Muscle layer of duodenum (tissue), 2 donors: ENCODE measurements around the gene MAD1L1.

Source experiments
- H3K27ac ChIP-seq: one replicate; pipeline ENCODE4 v1.7.0; 2013; ENCODE audit warnings: mild to moderate bottlenecking, low read length
- H3K27me3 ChIP-seq: one replicate; pipeline ENCODE4 v1.7.0; 2013; ENCODE audit warnings: low read depth, mild to moderate bottlenecking, control low read depth, low read length
- H3K36me3 ChIP-seq, 2 donors: one replicate each; pipeline ENCODE4 v1.7.0; 2013; ENCODE audit warnings: low read length in 2 of 2, control low read depth in 1 of 2, mild to moderate bottlenecking in 1 of 2; ENCODE audit not compliant: insufficient read depth in 2 of 2, control insufficient read depth in 1 of 2
- H3K4me1 ChIP-seq, 2 donors: one replicate each; pipeline ENCODE4 v1.7.0; 2013; ENCODE audit warnings: low read length in 2 of 2, mild to moderate bottlenecking in 2 of 2, control low read depth in 1 of 2, moderate library complexity in 1 of 2; ENCODE audit not compliant: insufficient read depth in 2 of 2, control insufficient read depth in 1 of 2
- H3K4me3 ChIP-seq, 2 donors: one replicate each; pipeline ENCODE4 v1.7.0; 2013; ENCODE audit warnings: low read length in 2 of 2, low read depth in 1 of 2, mild to moderate bottlenecking in 1 of 2
- H3K9me3 ChIP-seq, 2 donors: one replicate each; pipeline ENCODE4 v1.7.0; 2013; ENCODE audit warnings: low read length in 2 of 2, control low read depth in 1 of 2, mild to moderate bottlenecking in 1 of 2; ENCODE audit not compliant: control insufficient read depth in 1 of 2
- donor health status: healthy.

MAD1L1 gene

DNA sequence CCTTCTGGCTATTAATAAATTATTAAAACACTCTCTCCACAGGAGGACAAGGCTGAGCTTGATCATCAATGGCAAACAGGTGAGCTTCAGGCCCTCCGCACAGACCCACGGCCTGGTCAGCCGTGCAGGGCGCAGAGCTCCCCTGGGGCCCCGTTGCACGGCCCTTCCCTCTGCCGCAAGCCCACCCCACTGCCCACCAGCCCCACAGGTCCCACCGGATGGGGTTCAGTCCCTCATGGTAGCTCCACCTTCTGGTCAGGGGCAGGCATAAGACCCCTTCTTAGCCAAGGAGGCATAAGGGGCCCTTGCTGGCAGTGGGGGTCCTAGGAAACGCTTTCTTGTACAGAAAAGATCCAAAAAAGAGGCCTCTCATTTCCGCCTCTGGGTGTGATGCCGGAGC, 84.6 kb downstream of the MAD1L1 start:
- H3K4me1 ChIP-seq = no peaks in the 10 kb centered on the region
- H3K4me3 ChIP-seq = no peak overlapping the region
- H3K9me3 ChIP-seq = no peaks in the 10 kb centered on the region
- H3K36me3 ChIP-seq = peaks cover 9 to 41% of the 10 kb centered on the region in 2 donors
- H3K27ac ChIP-seq = no peak overlapping the region
- no peaks in the 10 kb centered on the region for H3K27me3 ChIP-seq

DNA sequence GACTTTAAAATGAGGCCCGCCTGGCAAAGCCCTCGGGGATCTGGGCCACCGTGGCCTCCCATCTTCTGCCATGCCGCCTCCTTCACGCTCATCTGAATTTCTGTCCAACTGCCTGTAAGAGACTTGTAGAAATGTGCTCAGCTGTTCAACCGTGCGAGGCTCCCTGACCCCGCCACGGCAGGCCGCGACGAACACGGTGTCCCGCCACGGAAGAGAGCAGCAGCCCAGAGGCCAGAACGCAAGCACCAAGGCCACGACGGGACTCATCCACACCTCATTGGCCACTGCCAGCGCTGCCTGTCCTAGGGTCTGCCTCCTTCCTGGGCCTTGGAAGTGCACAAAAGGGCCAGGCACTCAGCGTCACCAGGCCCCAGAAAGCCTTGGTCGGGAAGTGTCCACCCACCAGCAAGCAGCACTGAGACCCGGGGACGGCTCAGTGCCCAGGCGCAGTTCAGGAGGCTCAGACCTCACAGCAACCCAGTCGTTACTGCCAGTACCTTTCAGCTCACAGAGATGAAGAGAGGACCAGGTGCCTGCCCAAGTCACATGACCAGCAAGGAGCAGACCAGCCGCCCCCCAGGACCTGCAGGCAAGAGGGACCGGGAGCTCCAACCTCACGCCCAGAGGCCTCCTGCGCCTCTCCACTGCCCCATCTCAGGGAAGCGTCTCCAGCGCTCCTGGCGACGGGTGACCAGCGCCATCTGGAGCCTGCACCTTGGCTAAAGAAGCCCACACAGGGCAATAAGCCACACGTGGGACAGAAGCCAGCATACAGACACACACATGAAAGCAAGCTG, 85.9 kb downstream of the MAD1L1 start:
- Histone ChIP-seq H3K27me3 (no peaks in the 10 kb centered on the region), H3K36me3 (peaks cover 9 to 44% of the 10 kb centered on the region in 2 donors), H3K4me3 (no peak overlapping the region), H3K9me3 (no peaks in the 10 kb centered on the region), H3K4me1 (no peaks in the 10 kb centered on the region), H3K27ac (no peak overlapping the region)

DNA sequence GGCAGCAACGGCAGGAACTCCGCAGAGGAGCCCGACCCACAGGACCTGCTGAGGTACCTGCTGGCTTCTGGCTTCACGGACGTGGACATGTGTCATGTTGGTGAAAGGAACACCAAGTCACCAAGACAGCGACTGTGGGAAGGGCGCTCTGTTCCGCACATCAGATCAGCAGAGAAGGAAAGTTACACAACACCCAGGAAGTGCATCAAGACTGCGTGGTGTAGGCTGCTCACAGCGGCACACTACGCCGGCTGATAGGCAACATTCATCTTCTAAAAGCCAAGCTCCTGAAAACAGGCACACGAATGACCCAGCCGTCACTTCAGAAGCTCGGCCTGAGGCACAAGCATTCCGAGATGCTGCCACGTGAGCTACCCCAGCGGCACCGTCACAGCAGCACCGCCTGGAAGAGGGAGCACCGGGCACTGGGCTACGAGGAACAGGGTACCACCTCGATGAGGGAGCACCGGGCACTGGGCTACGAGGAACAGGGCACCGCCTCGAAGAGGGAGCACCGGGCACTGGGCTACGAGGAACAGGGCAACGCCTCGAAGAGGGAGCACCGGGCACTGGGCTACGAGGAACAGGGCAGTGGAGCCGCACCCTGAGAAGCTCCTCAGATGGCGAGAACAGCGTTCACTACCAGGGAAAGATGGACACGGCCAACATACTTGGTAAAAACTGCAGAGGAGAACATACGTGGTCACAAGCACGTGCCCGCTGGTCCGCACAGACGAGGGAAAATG, 86.7 kb downstream of the MAD1L1 start:
- peaks cover 9 to 44% of the 10 kb centered on the region in 2 donors for H3K36me3 ChIP-seq
- no peak overlapping the region for H3K4me3 ChIP-seq
- no peaks in the 10 kb centered on the region for H3K4me1 ChIP-seq
- H3K9me3 ChIP-seq = no peaks in the 10 kb centered on the region
- no peak overlapping the region for H3K27ac ChIP-seq
- H3K27me3 ChIP-seq = no peaks in the 10 kb centered on the region

GRCh38 chr7:2144926-2145325, 87.8 kb downstream of the MAD1L1 start:
- no peaks in the 10 kb centered on the region for H3K27me3 ChIP-seq
- H3K4me1 ChIP-seq = no peaks in the 10 kb centered on the region
- H3K36me3 ChIP-seq = peaks cover 9 to 44% of the 10 kb centered on the region in 2 donors
- H3K27ac ChIP-seq = no peak overlapping the region
- no peaks in the 10 kb centered on the region for H3K9me3 ChIP-seq
- H3K4me3 ChIP-seq = no peak overlapping the region

- H3K4me1 ChIP-seq = no peaks in the 10 kb centered on the region
- no peaks in the 10 kb centered on the region for H3K9me3 ChIP-seq
- no peaks in the 10 kb centered on the region for H3K27me3 ChIP-seq
- no peak overlapping the region for H3K27ac ChIP-seq
- no peak overlapping the region for H3K4me3 ChIP-seq
- H3K36me3 ChIP-seq = peaks cover 9 to 44% of the 10 kb centered on the region in 2 donors
Observed at GRCh38 chr7:2143981-2144595, 88.7 kb downstream of the MAD1L1 start.

DNA sequence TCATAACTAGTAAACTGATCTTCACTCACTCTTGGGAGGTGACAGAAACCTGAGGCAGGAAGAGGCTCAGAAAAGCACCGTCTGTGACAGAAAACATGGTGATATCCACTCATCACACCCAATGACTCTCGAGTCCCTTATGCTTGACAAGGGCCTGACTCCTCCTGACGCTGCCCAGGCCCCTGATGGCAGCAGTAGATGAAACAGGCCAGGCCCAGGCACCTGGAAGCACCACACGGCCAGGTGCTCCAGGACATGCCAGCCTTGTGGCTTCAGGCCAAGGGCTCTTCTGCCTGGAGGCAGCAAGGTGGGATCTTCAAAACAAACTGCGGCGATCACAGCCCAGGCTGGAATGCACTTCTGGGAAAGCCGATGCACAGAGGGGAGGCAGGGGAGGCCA, 89.3 kb downstream of the MAD1L1 start:
- Histone ChIP-seq H3K27me3 (no peaks in the 10 kb centered on the region), H3K4me3 (no peak overlapping the region), H3K9me3 (no peaks in the 10 kb centered on the region), H3K36me3 (peaks cover 9 to 39% of the 10 kb centered on the region in 2 donors), H3K27ac (no peak overlapping the region), H3K4me1 (no peaks in the 10 kb centered on the region)

GRCh38 chr7:2142386-2142785, 90.4 kb downstream of the MAD1L1 start:
- no peak overlapping the region for H3K27ac ChIP-seq
- H3K9me3 ChIP-seq = no peaks in the 10 kb centered on the region
- H3K27me3 ChIP-seq = no peaks in the 10 kb centered on the region
- H3K36me3 ChIP-seq = peaks cover 9 to 33% of the 10 kb centered on the region in 2 donors
- no peaks in the 10 kb centered on the region for H3K4me1 ChIP-seq
- no peak overlapping the region for H3K4me3 ChIP-seq

GRCh38 chr7:2141651-2142050, 91.1 kb downstream of the MAD1L1 start:
- peaks cover 9 to 27% of the 10 kb centered on the region in 2 donors for H3K36me3 ChIP-seq
- no peaks in the 10 kb centered on the region for H3K4me1 ChIP-seq
- no peak overlapping the region for H3K27ac ChIP-seq
- H3K9me3 ChIP-seq = no peaks in the 10 kb centered on the region
- no peaks in the 10 kb centered on the region for H3K27me3 ChIP-seq
- no peak overlapping the region for H3K4me3 ChIP-seq

GRCh38 chr7:2141021-2141410, 91.7 kb downstream of the MAD1L1 start:
- Histone ChIP-seq H3K9me3 (no peaks in the 10 kb centered on the region), H3K27me3 (no peaks in the 10 kb centered on the region), H3K36me3 (peaks cover 9 to 23% of the 10 kb centered on the region in 2 donors), H3K4me3 (no peak overlapping the region), H3K4me1 (no peaks in the 10 kb centered on the region), H3K27ac (no peak overlapping the region)

GRCh38 chr7:2140216-2141020, 92.3 kb downstream of the MAD1L1 start:
- peaks cover 5 to 18% of the 10 kb centered on the region in 2 donors for H3K36me3 ChIP-seq

More at GRCh38 chr7:2140216-2141020, 92.3 kb downstream of the MAD1L1 start:
- Histone ChIP-seq H3K27me3 (no peaks in the 10 kb centered on the region), H3K4me3 (no peak overlapping the region), H3K27ac (no peak overlapping the region), H3K9me3 (no peaks in the 10 kb centered on the region), H3K4me1 (no peaks in the 10 kb centered on the region)
